H9 (cell line): ENCODE results near the gene LSM4. TPM values are rescaled to one million over a fixed set of nuclear protein-coding genes. Genes with fewer than 3 reads are reported as not detected.

ENCODE experiments used
- DNase-seq: peaks from one replicate; pipeline ENCODE4 v3.0.0-alpha.2; 2017
- H2AFZ ChIP-seq: one replicate; pipeline ENCODE4 v1.6.1; 2013; ENCODE audit warnings: mild to moderate bottlenecking, low read length, control low read depth, moderate library complexity
- H2AK5ac ChIP-seq: 2 replicates; pipeline ENCODE4 v1.6.1; 2013; ENCODE audit warnings: low read length, control low read depth, mixed read lengths; ENCODE audit not compliant: insufficient read length
- H2BK120ac ChIP-seq: one replicate; pipeline ENCODE4 v1.6.1; 2013; ENCODE audit warnings: low read depth, mild to moderate bottlenecking, low read length, control low read depth, inconsistent platforms; ENCODE audit not compliant: poor library complexity, severe bottlenecking
- H2BK12ac ChIP-seq: 2 replicates; pipeline ENCODE4 v1.6.1; 2013; ENCODE audit warnings: low read length, control low read depth, mixed read lengths, low read depth; ENCODE audit not compliant: insufficient read length
- H2BK15ac ChIP-seq: 2 replicates; pipeline ENCODE4 v1.6.1; 2013; ENCODE audit warnings: low read depth, low read length, control low read depth
- H2BK20ac ChIP-seq: one replicate; pipeline ENCODE4 v1.6.1; 2013; ENCODE audit warnings: low read depth, mild to moderate bottlenecking, low read length, control low read depth, inconsistent platforms; ENCODE audit not compliant: poor library complexity, severe bottlenecking
- H2BK5ac ChIP-seq: 2 replicates; pipeline ENCODE4 v1.6.1; 2013; ENCODE audit warnings: low read length, control low read depth, mixed read lengths; ENCODE audit not compliant: insufficient read length
- H3K14ac ChIP-seq: 2 replicates; pipeline ENCODE4 v1.6.1; 2013; ENCODE audit warnings: low read length, control low read depth; ENCODE audit not compliant: insufficient read depth
- H3K18ac ChIP-seq: 2 replicates; pipeline ENCODE4 v1.6.1; 2013; ENCODE audit warnings: low read depth, mild to moderate bottlenecking, mixed read lengths, low read length, control low read depth; ENCODE audit not compliant: insufficient read length
- H3K23ac ChIP-seq: 2 replicates; pipeline ENCODE4 v1.6.1; 2013; ENCODE audit warnings: low read length, control low read depth, mixed read lengths, low read depth; ENCODE audit not compliant: insufficient read length
- H3K23me2 ChIP-seq: 2 replicates; pipeline ENCODE4 v1.6.1; 2013; ENCODE audit warnings: low read depth, mild to moderate bottlenecking, mixed read lengths, low read length, control low read depth; ENCODE audit not compliant: insufficient read length, poor library complexity, severe bottlenecking
- H3K27ac ChIP-seq: 2 replicates; pipeline ENCODE4 v1.5.1; 2013; ENCODE audit warnings: low read length, control low read depth, mixed read lengths, low read depth; ENCODE audit not compliant: insufficient read length
- H3K27me3 ChIP-seq: 2 replicates; pipeline ENCODE4 v1.6.1; 2013; ENCODE audit warnings: low read length, control low read depth, inconsistent platforms; ENCODE audit not compliant: insufficient read depth
- H3K4ac ChIP-seq: 2 replicates; pipeline ENCODE4 v1.6.1; 2013; ENCODE audit warnings: low read depth, mild to moderate bottlenecking, control low read depth, inconsistent platforms, low read length, moderate library complexity
- H3K4me1 ChIP-seq: 2 replicates; pipeline ENCODE4 v1.6.1; 2013; ENCODE audit warnings: low read length, control low read depth, inconsistent platforms; ENCODE audit not compliant: insufficient read depth
- H3K4me2 ChIP-seq: 2 replicates; pipeline ENCODE4 v1.6.1; 2013; ENCODE audit warnings: low read length, control low read depth, mixed read lengths; ENCODE audit not compliant: insufficient read length, insufficient read depth
- H3K56ac ChIP-seq: 2 replicates; pipeline ENCODE4 v1.6.1; 2013; ENCODE audit warnings: low read depth, mild to moderate bottlenecking, mixed read lengths, low read length, control low read depth; ENCODE audit not compliant: insufficient read length
- H3K79me1 ChIP-seq: 2 replicates; pipeline ENCODE4 v1.6.1; 2013; ENCODE audit warnings: low read depth, mild to moderate bottlenecking, moderate library complexity, low read length, control low read depth, inconsistent platforms; ENCODE audit not compliant: insufficient read depth, poor library complexity, severe bottlenecking
- H3K79me2 ChIP-seq: 2 replicates; pipeline ENCODE4 v1.6.1; 2013; ENCODE audit warnings: low read length, control low read depth, inconsistent platforms; ENCODE audit not compliant: insufficient read depth
- H3K9ac ChIP-seq: 2 replicates; pipeline ENCODE4 v1.6.1; 2013; ENCODE audit warnings: low read length, control low read depth, mixed read lengths; ENCODE audit not compliant: insufficient read length; ENCODE audit errors: extremely low read depth
- H3K9me3 ChIP-seq: one replicate; pipeline ENCODE4 v1.6.1; 2013; ENCODE audit warnings: low read depth, low read length, inconsistent platforms; ENCODE audit not compliant: control insufficient read depth
- H3T11ph ChIP-seq: one replicate; pipeline ENCODE4 v1.6.1; 2013; ENCODE audit warnings: mild to moderate bottlenecking, low read length, control low read depth, inconsistent platforms
- H4K20me1 ChIP-seq: one replicate; pipeline ENCODE4 v1.6.1; 2013; ENCODE audit not compliant: control insufficient read depth, insufficient read length, insufficient read depth
- H4K5ac ChIP-seq: 2 replicates; pipeline ENCODE4 v1.6.1; 2013; ENCODE audit warnings: low read depth, mild to moderate bottlenecking, mixed read lengths, low read length, control low read depth; ENCODE audit not compliant: insufficient read length
- H4K8ac ChIP-seq: replicated peaks from 2 replicates; pipeline ENCODE4 v1.6.1; 2013; ENCODE audit warnings: low read length, control low read depth, mixed read lengths, low read depth; ENCODE audit not compliant: insufficient read length
- H4K91ac ChIP-seq: 2 replicates; pipeline ENCODE4 v1.6.1; 2013; ENCODE audit warnings: low read depth, mild to moderate bottlenecking, moderate library complexity, mixed read lengths, low read length, control low read depth; ENCODE audit not compliant: insufficient read length
- H3K27ac Mint-ChIP-seq, 3 experiments: 2 replicates in 2 of 3; 3 replicates in 1 of 3; pipeline ENCODE4 v1.8.0; 2020 to 2021; ENCODE audit warnings: mixed read lengths in 3 of 3, mild to moderate bottlenecking in 1 of 3, moderate library complexity in 1 of 3
- H3K27me3 Mint-ChIP-seq: 2 replicates; pipeline ENCODE4 v1.8.0; 2021; ENCODE audit warnings: low read depth, mild to moderate bottlenecking, moderate library complexity, mixed read lengths
- H3K36me3 Mint-ChIP-seq, 3 experiments: 2 replicates in 2 of 3; 3 replicates in 1 of 3; pipeline ENCODE4 v1.8.0; 2020 to 2021; ENCODE audit warnings: low read depth in 3 of 3, mixed read lengths in 3 of 3; ENCODE audit not compliant: insufficient read depth in 1 of 3
- H3K4me1 Mint-ChIP-seq, 2 experiments: 2 replicates each; pipeline ENCODE4 v1.8.0; 2020; ENCODE audit warnings: mixed read lengths in 2 of 2
- H3K4me3 Mint-ChIP-seq, 2 experiments: 2 replicates in 1 of 2; 3 replicates in 1 of 2; pipeline ENCODE4 v1.8.0; 2020 to 2021; ENCODE audit warnings: mild to moderate bottlenecking in 2 of 2, mixed read lengths in 2 of 2, moderate library complexity in 1 of 2
- H3K9me3 Mint-ChIP-seq, 2 experiments: 2 replicates in 1 of 2; 3 replicates in 1 of 2; pipeline ENCODE4 v1.8.0; 2020; ENCODE audit warnings: mild to moderate bottlenecking in 2 of 2, mixed read lengths in 2 of 2, moderate library complexity in 1 of 2
- WGBS: extraction: QIAGEN DNeasy Blood & Tissue Kit; methylation state at CpG from one replicate; pipeline ENCODE4 v1.1.7; 2013; ENCODE audit warnings: missing lambda C conversion rate, low lambda C conversion rate, mixed read lengths; ENCODE audit not compliant: insufficient read length; ENCODE audit errors: extremely low coverage; 5-methylcytosine and 5-hydroxymethylcytosine counted together
- total RNA-seq: library from RNA; stranded (reverse); gene quantifications from 2 replicates; pipeline ENCODE4 v1.2.1, GENCODE V29; 2021
- TF ChIP-seq, protein P1 (sequence below): fragments of 200-600 bp; sonication (generic); conservative IDR thresholded peaks from 3 replicates; pipeline ENCODE4 v1.8.0; 2021; ENCODE audit warnings: antibody characterized with exemption, mild to moderate bottlenecking

LSM4 gene
- total RNA-seq, 1 experiment from 2014 or later: 342 TPM

GRCh38 chr19:18265582-18265981, 57.3 kb downstream of the LSM4 start:
- Histone ChIP-seq H3K79me2 (no peaks in the 10 kb centered on the region), H4K20me1 (no peaks in the 10 kb centered on the region), H3K56ac (no peak overlapping the region), H3K27ac (no peak overlapping the region), H2BK120ac (no peak overlapping the region), H2BK20ac (no peak overlapping the region), H4K5ac (no peak overlapping the region), H2AK5ac (no peak overlapping the region), H3K23me2 (no peaks in the 10 kb centered on the region), H3K4me2 (no peak overlapping the region), H3K23ac (no peak overlapping the region), H3K4ac (no peak overlapping the region), H3K14ac (no peak overlapping the region), H3K9me3 (no peaks in the 10 kb centered on the region), H2BK15ac (no peak overlapping the region), H3T11ph (no peak overlapping the region), H3K79me1 (no peaks in the 10 kb centered on the region), H4K91ac (no peak overlapping the region), H3K9ac (no peak overlapping the region), H3K4me1 (no peaks in the 10 kb centered on the region), H2BK12ac (no peak overlapping the region), H3K18ac (no peak overlapping the region), H2BK5ac (no peak overlapping the region), H3K27me3 (no peaks in the 10 kb centered on the region), H4K8ac (no peak overlapping the region), H2AFZ (no peak overlapping the region)
- Mint-ChIP-seq H3K4me3 (peak overlapping the region in 1 of 2 experiments; percentile 51; a peak in 1 of 5 replicates), H3K27ac (no peak overlapping the region; a peak in 1 of 7 replicates), H3K27me3 (peaks cover 9% of the 10 kb centered on the region), H3K9me3 (no peaks in the 10 kb centered on the region; a peak in 2 of 5 replicates), H3K36me3 (peaks cover 2 to 20% (median 5%) of the 10 kb centered on the region in 3 experiments; a peak in 4 of 7 replicates), H3K4me1 (no peaks in the 10 kb centered on the region)
- no CpG with 5 or more reads among the region's 7 CpGs for WGBS
- TF ChIP-seq, protein P1, sequence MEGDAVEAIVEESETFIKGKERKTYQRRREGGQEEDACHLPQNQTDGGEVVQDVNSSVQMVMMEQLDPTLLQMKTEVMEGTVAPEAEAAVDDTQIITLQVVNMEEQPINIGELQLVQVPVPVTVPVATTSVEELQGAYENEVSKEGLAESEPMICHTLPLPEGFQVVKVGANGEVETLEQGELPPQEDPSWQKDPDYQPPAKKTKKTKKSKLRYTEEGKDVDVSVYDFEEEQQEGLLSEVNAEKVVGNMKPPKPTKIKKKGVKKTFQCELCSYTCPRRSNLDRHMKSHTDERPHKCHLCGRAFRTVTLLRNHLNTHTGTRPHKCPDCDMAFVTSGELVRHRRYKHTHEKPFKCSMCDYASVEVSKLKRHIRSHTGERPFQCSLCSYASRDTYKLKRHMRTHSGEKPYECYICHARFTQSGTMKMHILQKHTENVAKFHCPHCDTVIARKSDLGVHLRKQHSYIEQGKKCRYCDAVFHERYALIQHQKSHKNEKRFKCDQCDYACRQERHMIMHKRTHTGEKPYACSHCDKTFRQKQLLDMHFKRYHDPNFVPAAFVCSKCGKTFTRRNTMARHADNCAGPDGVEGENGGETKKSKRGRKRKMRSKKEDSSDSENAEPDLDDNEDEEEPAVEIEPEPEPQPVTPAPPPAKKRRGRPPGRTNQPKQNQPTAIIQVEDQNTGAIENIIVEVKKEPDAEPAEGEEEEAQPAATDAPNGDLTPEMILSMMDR: no peak
- DNase-seq: no peak
